Activated effector memory CD4-positive, alpha-beta T cell treated with anti-CD3 and anti-CD28 coated beads, Interleukin-2, amount 50 U/mL, for 16 hours (primary cell): ENCODE measurements around the gene ANKRD30BL.
"Not testable (repeated sequence)": the region's sequence is repeated elsewhere in the genome, so short reads cannot be mapped to it uniquely, and the experiment has no call there.

Experiments
- DNase-seq: peaks from one replicate; pipeline ENCODE4 v3.0.0-alpha.2; 2020

Gene ANKRD30BL, protein sequence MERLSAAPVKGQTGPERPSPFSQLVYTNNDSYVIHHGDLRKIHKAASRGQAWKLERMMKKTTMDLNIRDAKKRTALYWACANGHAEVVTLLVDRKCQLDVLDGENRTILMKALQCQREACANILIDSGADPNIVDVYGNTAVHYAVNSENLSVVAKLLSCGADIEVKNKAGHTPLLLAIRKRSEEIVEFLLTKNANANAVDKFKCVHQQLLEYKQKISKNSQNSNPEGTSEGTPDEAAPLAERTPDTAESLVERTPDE

DNA sequence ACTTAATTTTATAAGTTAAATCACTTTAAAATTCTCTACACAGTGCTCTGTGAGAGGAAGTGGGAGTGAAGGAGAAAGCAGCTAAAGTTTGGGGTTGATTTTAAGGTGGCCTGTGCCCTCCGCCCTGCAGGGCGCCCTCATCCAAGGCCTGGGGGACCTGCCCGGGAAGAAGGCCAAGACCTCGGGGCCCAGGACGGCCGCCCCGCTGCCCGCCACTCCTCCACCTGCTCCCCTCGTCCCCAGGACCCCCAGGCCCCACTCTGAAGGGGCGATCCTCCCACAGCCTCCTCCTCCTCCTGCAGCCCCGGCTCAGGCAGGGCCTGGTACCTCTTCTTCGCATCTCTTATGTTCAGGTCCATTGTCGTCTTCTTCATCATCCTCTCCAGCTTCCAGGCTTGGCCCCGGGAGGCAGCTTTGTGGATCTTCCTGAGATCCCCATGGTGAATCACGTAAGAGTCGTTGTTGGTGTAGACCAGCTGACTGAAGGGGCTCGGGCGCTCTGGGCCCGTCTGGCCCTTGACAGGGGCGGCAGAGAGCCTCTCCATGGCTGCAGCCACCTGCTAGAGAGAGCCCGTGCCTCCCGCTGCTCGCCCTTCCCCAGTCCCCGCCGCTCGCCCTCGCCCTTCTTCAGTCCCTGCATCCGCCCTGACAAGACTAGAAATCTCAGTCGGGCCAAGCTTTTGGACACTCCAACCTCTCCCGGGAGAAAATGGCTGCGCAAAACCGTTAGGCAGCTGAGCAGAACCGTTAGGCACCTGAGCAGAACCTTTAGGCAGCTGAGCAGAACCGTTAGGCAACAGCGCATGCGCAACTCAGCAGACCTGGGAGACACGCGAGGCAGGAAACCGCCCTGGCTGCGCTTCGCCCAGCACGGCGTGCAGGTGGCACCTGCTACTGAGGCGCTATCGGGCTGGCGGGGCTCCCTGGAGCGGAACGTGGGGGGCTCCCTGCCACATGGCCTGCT is at the start of gene ANKRD30BL:
TSS of gene ANKRD30BL (minus strand) at position 792 of the 964 bp plus-strand sequence. CDS start at position 545, 247 bp downstream.
- DNase-seq = not testable (repeated sequence)

DNA sequence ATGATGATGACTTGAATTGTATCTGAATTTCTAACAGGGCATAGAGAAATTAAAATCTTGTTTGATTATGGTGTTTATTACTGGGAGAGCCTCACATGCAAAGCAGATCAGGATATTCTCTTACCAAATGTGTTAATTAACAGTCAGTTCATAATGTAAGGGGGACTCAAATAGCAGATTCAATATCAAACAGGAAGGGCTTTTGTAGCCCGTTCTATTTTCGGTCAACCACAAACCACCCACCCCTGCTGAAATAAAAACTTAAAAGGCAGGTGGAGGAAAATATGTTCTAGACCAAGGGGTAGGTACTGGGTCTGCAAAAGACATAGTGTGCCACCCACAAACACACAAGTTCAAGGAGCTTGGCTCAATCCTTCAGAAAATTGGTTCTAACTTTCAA is 41.1 kb upstream of the ANKRD30BL start:
- not testable (repeated sequence) for DNase-seq

DNA sequence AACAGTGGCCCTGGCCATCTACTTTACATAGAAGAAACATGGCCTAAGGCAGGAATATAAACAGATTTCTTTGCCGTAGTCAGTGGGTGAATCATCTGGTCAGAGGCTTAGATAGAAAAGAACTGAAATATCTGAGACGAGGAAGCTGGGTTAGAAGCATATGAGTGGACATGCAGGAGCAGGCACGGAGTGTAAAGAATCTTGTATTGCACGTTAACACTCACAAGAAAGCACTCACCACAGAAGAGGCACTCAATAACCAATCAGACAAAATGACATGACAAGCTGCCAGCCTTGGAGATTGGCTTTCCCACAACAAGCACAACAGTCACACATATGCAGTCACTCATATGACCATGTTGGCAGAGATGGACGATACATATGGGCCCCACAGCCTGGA is 31.1 kb upstream of the ANKRD30BL start:
- DNase-seq = not testable (repeated sequence)

DNA sequence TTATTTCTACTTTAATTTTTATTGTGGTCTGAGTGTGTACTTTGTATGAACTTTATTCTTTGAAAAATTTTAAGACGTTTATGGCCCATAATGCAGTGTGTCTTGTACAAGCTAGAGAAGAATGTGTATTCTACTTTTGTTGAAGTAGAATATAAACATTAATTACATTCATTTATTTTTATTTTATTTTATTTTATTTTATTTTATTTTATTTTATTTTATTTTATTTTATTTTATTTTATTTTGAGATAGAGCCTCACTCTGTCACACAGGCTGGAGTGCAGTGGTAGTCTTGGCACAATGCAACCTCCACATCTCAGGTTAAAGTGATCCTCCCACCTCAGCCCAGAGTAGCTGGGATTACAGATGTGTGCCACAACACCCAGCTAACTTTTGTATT is 5.3 kb upstream of the ANKRD30BL start:
- DNase-seq = not testable (repeated sequence)

DNA sequence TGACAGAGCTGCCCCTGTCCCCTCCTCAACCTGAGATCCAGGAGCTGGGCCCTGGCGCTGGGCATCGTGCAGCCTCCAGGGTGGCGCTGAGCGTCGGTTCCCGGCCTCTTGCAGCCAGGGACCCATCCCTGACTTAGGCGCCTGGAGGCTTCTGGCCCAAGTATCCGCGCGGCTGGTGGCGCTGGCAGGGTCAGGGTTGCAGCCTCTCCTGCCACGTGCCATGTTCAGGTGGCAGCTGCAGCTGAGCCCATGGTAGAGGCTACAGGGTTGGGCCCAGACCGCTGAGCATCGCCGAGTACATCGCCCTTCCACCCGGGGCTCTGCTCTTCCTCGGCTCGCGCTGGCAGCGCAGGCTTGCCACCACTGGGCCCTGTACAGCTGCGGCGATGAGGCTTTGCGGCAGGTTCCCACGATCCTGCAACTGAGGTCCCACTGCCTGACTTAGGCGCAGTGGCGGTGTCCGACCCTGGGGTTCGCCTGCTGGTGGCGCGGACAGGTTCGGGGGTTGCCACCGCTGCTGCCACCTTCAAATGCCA is 441 bp upstream of the ANKRD30BL start:
- not testable (repeated sequence) for DNase-seq

DNA sequence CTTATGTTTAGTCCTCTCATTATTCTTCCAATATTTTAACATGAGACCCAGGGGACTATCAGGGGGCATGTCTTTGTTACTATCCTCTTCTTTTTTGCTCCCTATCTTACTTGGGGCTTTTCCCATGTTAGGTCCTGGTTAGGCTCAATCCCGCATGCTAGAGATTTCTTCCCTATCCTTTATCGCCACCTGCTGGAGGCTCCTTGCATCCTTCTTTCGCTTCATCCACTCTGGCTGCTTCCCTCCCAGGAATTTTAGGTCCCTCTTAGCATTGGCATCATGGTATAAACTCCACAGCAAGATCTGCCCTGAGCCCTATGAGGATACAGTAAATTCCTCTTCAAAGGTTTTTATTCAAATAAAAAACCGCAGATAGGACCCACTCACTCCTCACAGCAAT is 15.0 kb downstream of the ANKRD30BL start:
- not testable (repeated sequence) for DNase-seq
